Caco-2 (cell line): ENCODE results near the gene PICK1. TPM values are rescaled to one million over a fixed set of nuclear protein-coding genes. Genes with fewer than 3 reads are reported as not detected.

Experiments used
- BruUV-seq: library from RNA; stranded (reverse); fragments of 400-500 nt; replicated peaks from 2 replicates; lab custom pipeline; 2021; lab: Mats Ljungman, UMichigan
- CTCF ChIA-PET: fragments of 300-600 bp; sonication (Branson Sonifier 250); formaldehyde crosslinking; loops from one replicate; lab custom pipeline; 2022; ENCODE audit warnings: antibody characterized with exemption; lab: Charles Lee
- POLR2A ChIA-PET: fragments of 300-600 bp; sonication (Branson Sonifier 250); formaldehyde crosslinking; loops from one replicate; lab custom pipeline; 2022; ENCODE audit warnings: antibody characterized with exemption; lab: Charles Lee
- DNase-seq, 2 experiments: peaks; one replicate each; pipeline versions ENCODE4 v3.0.0 to v3.0.0-alpha.2; 2020 to 2022
- H3K27me3 ChIP-seq: replicated peaks from 2 replicates; pipeline ENCODE4 v1.6.0; 2011; ENCODE audit warnings: low read length; ENCODE audit not compliant: control insufficient read depth, insufficient read depth
- H3K36me3 ChIP-seq: 2 replicates; pipeline ENCODE4 v1.5.1; 2011; ENCODE audit warnings: low read length; ENCODE audit not compliant: control insufficient read depth, insufficient read depth
- H3K4me1 ChIP-seq: fragments of 250-450 bp; sonication (Bioruptor Pico); 2 replicates; pipeline ENCODE4 v1.5.1; 2020; ENCODE audit warnings: mild to moderate bottlenecking
- H3K4me3 ChIP-seq: 2 replicates; pipeline ENCODE4 v1.5.1; 2011; ENCODE audit warnings: low read depth, mild to moderate bottlenecking, control low read depth, low read length
- H3K9me3 ChIP-seq: fragments of 250-450 bp; sonication (Bioruptor Pico); 2 replicates; pipeline ENCODE4 v1.5.1; 2020; ENCODE audit warnings: mild to moderate bottlenecking, moderate library complexity
- H3K27ac Mint-ChIP-seq: one replicate; pipeline ENCODE4 v1.8.0; 2022; ENCODE audit warnings: mixed read lengths; ENCODE audit not compliant: unreplicated experiment
- H3K27me3 Mint-ChIP-seq: one replicate; pipeline ENCODE4 v1.8.0; 2022; ENCODE audit warnings: mixed read lengths; ENCODE audit not compliant: insufficient read depth, unreplicated experiment
- H3K36me3 Mint-ChIP-seq: one replicate; pipeline ENCODE4 v1.8.0; 2022; ENCODE audit warnings: mild to moderate bottlenecking, mixed read lengths; ENCODE audit not compliant: insufficient read depth, unreplicated experiment
- H3K4me1 Mint-ChIP-seq: one replicate; pipeline ENCODE4 v1.8.0; 2022; ENCODE audit warnings: low read depth, mixed read lengths; ENCODE audit not compliant: unreplicated experiment
- H3K4me3 Mint-ChIP-seq: one replicate; pipeline ENCODE4 v1.8.0; 2022; ENCODE audit warnings: mild to moderate bottlenecking, moderate library complexity, mixed read lengths; ENCODE audit not compliant: unreplicated experiment
- H3K9me3 Mint-ChIP-seq: one replicate; pipeline ENCODE4 v1.8.0; 2022; ENCODE audit warnings: mixed read lengths; ENCODE audit not compliant: unreplicated experiment
- intact Hi-C: fragments of 100-400 bp; cut with micrococcal nuclease; formaldehyde crosslinking; loops from one replicate; pipeline ENCODE4 v1.10.0; 2022; ENCODE audit not compliant: unreplicated experiment
- total RNA-seq: library from RNA; stranded (reverse); gene quantifications from 2 replicates; pipeline ENCODE4 v1.2.3, GENCODE V29; 2022
- TF ChIP-seq, protein P1 (sequence below), 2 experiments: fragments of 200-600 bp in 1 of 2; IDR thresholded peaks; 1 replicate in 1 of 2; 2 replicates in 1 of 2; pipeline versions ENCODE4 v1.5.1 to v1.8.0; 2011 to 2022; ENCODE audit warnings: antibody characterized with exemption in 1 of 2, control low read depth in 1 of 2, inconsistent platforms in 1 of 2, low read depth in 1 of 2, low read length in 1 of 2, mild to moderate bottlenecking in 1 of 2, moderate library complexity in 1 of 2; ENCODE audit not compliant: insufficient read depth in 1 of 2, severe bottlenecking in 1 of 2, unreplicated experiment in 1 of 2

The PICK1 gene
- total RNA-seq, 1 experiment from 2014 or later: 41.1 TPM

DNA sequence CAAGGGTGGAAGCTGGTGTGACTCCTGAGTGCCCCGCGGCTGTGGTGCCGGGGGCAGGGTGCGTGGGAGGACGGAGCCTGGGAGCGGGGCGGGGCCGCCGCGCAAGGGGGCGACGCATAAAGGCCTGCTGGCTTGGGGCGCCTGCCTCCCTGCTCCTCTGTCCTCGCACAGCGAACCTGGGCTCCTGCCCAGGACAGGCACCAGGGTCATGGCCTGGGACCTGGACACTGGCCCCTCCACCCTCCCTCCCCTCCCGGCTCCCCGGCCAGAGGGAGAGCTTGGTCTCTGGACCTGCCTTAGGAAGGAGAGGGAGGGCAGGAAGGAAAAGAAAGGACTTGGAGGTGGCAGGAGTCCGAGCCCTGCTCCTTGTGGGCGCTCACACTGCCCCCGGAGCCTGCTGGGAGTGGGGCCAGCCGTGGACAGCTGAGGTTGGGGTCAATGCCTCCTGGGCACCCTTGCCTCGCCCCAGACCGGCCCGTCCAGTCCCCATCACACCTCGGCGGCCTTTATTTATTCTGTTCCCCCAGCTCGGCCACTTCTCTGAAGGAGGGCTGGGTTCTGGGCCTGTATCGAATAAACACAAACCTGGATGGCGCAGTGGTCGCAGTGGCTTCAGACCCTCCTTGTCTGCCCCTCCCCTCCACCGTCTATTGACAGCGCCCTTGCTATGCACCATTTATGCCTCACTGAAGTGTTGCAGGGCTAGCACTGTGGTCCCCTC is 18.1 kb downstream of the PICK1 start:
- Histone ChIP-seq H3K4me1 (no peaks in the 10 kb centered on the region), H3K36me3 (peaks cover 4% of the 10 kb centered on the region), H3K27me3 (no peaks in the 10 kb centered on the region), H3K9me3 (no peaks in the 10 kb centered on the region), H3K4me3 (no peak overlapping the region)
- ChIA-PET CTCF (interaction anchor here (0.8 kb wide), 1 partner anchor 23 kb away, joined by 3 read pairs; no protein-coding TSS in a partner anchor), POLR2A (no interaction called here)
- TF ChIP-seq, protein P1, sequence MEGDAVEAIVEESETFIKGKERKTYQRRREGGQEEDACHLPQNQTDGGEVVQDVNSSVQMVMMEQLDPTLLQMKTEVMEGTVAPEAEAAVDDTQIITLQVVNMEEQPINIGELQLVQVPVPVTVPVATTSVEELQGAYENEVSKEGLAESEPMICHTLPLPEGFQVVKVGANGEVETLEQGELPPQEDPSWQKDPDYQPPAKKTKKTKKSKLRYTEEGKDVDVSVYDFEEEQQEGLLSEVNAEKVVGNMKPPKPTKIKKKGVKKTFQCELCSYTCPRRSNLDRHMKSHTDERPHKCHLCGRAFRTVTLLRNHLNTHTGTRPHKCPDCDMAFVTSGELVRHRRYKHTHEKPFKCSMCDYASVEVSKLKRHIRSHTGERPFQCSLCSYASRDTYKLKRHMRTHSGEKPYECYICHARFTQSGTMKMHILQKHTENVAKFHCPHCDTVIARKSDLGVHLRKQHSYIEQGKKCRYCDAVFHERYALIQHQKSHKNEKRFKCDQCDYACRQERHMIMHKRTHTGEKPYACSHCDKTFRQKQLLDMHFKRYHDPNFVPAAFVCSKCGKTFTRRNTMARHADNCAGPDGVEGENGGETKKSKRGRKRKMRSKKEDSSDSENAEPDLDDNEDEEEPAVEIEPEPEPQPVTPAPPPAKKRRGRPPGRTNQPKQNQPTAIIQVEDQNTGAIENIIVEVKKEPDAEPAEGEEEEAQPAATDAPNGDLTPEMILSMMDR (IDR thresholded peaks at IDR 0.05; ENCODE audit: insufficient read depth in 1 of 2, low read depth in 1 of 2, low read length in 1 of 2, severe bottlenecking in 1 of 2, unreplicated experiment in 1 of 2): no peak
- intact Hi-C loops: no loop called here
- no peak for DNase-seq
- Mint-ChIP-seq H3K4me3 (no peak overlapping the region), H3K36me3 (peaks cover 6% of the 10 kb centered on the region), H3K27ac (no peak overlapping the region), H3K27me3 (no peaks in the 10 kb centered on the region), H3K4me1 (no peaks in the 10 kb centered on the region), H3K9me3 (no peaks in the 10 kb centered on the region)
- BruUV-seq: TSS peak; percentile 8

DNA sequence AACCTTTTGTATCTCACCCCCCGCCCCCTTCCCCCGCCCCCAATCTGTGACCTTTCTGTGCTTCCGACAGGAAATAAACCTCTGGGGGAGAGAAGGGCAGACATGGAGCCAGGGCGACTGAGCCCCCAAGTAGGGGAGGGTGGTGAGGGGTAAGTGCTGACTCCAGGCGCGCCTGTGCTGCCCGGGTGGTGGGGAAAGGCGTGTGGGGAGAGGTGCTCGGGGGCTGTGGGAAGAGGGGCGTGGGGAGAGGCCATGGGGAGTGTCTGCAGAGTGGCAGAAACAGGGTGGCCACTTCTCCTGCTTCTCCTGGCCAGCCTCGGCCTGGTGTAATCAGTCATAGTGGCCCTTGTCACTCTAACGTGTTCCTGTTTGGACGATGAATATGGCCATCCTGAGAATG is 18.8 kb downstream of the PICK1 start:
- no peak overlapping the region for H3K4me3 ChIP-seq
- no peaks in the 10 kb centered on the region for H3K4me1 ChIP-seq
- Mint-ChIP-seq H3K27me3 (no peaks in the 10 kb centered on the region), H3K4me3 (no peak overlapping the region), H3K4me1 (no peaks in the 10 kb centered on the region), H3K9me3 (no peaks in the 10 kb centered on the region), H3K27ac (no peak overlapping the region), H3K36me3 (peaks cover 3% of the 10 kb centered on the region)
- TF ChIP-seq, protein P1 (IDR thresholded peaks at IDR 0.05; ENCODE audit: insufficient read depth in 1 of 2, low read depth in 1 of 2, low read length in 1 of 2, severe bottlenecking in 1 of 2, unreplicated experiment in 1 of 2): no peak
- no peaks in the 10 kb centered on the region for H3K27me3 ChIP-seq
- no peak for DNase-seq
- CTCF ChIA-PET: no interaction called here
- intact Hi-C loops: no loop called here
- no peaks in the 10 kb centered on the region for H3K9me3 ChIP-seq
- peaks cover 4% of the 10 kb centered on the region for H3K36me3 ChIP-seq
- no TSS peak for BruUV-seq
- POLR2A ChIA-PET: no interaction called here

DNA sequence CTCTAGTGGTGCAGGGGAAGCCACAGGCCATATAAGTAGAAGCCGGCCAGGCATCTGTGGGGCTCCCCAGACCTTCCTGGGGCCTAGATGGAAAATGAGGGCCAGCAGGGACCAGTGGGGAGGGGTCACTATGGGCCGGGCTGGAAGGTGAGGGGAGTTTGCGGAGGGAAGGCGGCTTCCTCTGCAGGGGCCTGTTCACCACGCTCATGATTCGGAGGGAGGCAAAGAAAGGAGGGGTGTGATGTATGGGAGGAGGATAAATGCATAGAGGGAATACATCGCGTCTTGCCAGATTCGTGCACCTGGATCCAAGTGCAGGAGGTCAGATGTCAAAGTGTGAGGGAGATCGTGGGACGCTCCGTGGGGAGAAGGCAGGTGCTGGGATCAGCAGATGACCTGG is 19.9 kb downstream of the PICK1 start:
- ChIA-PET CTCF (no interaction called here), POLR2A (no interaction called here)
- H3K4me3 Mint-ChIP-seq: no peak overlapping the region
- no peak overlapping the region for H3K4me3 ChIP-seq
- TF ChIP-seq, protein P1 (IDR thresholded peaks at IDR 0.05; ENCODE audit: insufficient read depth in 1 of 2, low read depth in 1 of 2, low read length in 1 of 2, severe bottlenecking in 1 of 2, unreplicated experiment in 1 of 2): no peak
- no peaks in the 10 kb centered on the region for H3K9me3 Mint-ChIP-seq
- H3K9me3 ChIP-seq: no peaks in the 10 kb centered on the region
- H3K36me3 ChIP-seq: peaks cover 4% of the 10 kb centered on the region
- H3K27me3 ChIP-seq: no peaks in the 10 kb centered on the region
- no peaks in the 10 kb centered on the region for H3K36me3 Mint-ChIP-seq
- no peak for DNase-seq
- intact Hi-C loops: no loop called here
- no TSS peak for BruUV-seq
- no peak overlapping the region for H3K27ac Mint-ChIP-seq
- no peaks in the 10 kb centered on the region for H3K4me1 Mint-ChIP-seq
- H3K27me3 Mint-ChIP-seq: no peaks in the 10 kb centered on the region
- H3K4me1 ChIP-seq: no peaks in the 10 kb centered on the region
